ENCODE measurements around the gene OLR1. TPM values are rescaled to one million over a fixed set of nuclear protein-coding genes. Genes with fewer than 3 reads are reported as not detected.

Gene OLR1
- total and polyA plus RNA-seq, 2 donors (not counting 3 experiments of a cell fraction or from before 2014, with no cell fraction given) = not detected

- POLR2A ChIA-PET = no interaction called here
- dilution Hi-C loops (cut with MboI; ENCODE audit: extremely low pct_ligation_motif_present, low sequenced_read_pairs) (no loop called here), intact Hi-C loops (cut with micrococcal nuclease) (no loop called here)
- no peak for TF ChIP-seq GATA2 (IDR thresholded peaks at IDR 0.05; ENCODE audit: insufficient read depth, insufficient read length, low read depth, low read length)
- no peak for TF ChIP-seq FOS (IDR thresholded peaks at IDR 0.05; ENCODE audit: borderline replicate concordance, insufficient read depth, low read length)
- TF ChIP-seq MYC (IDR thresholded peaks at IDR 0.05; ENCODE audit: low read depth, low read length) = no peak
- TF ChIP-seq JUN (IDR thresholded peaks at IDR 0.05; ENCODE audit: borderline replicate concordance, insufficient read depth, insufficient read length, low read depth) = no peak
- TF ChIP-seq EZH2 (IDR thresholded peaks at IDR 0.05; ENCODE audit: borderline replicate concordance, low read depth, low read length, severe bottlenecking) = no peak
- TF ChIP-seq POLR2AphosphoS5 (IDR thresholded peaks at IDR 0.05; ENCODE audit: insufficient read depth, low read depth, low read length) = no peak
- no peak for TF ChIP-seq POLR2A (IDR thresholded peaks at IDR 0.05; ENCODE audit: low read depth, low read length)
- TF ChIP-seq CTCF (IDR thresholded peaks at IDR 0.05; ENCODE audit: extremely low read depth in 1 of 2, insufficient read depth in 1 of 2, low read depth in 1 of 2, low read length in 2 of 2) = no peak
- TF ChIP-seq MAX (IDR thresholded peaks at IDR 0.05; ENCODE audit: insufficient read depth, insufficient read length) = no peak
- CTCF ChIA-PET = interaction anchor here (3.3 kb wide), 1 partner anchor 33 kb away, joined by 11 read pairs; no protein-coding TSS in a partner anchor
- DNase-seq (ENCODE audit: low read depth, low spot score) (no peak), FAIRE-seq (no peak)
- no peak overlapping the region for H3K9ac ChIP-seq (replicated peaks; ENCODE audit: extremely low read depth, insufficient read depth, low read length)
- no peak overlapping the region for H2AFZ ChIP-seq (ENCODE audit: low read depth, low read length)
- no TSS peak for BruUV-seq (replicated peaks)
- no peaks in the 10 kb centered on the region for H3K4me1 ChIP-seq (ENCODE audit: control insufficient read depth, extremely low read depth, insufficient read depth, low read length)
- H3K27me3 ChIP-seq (ENCODE audit: control insufficient read depth in 2 of 2, insufficient read depth in 2 of 2, low read length in 2 of 2) = peaks cover 7 to 19% of the 10 kb centered on the region in 2 experiments
- no peaks in the 10 kb centered on the region for H3K79me2 ChIP-seq (ENCODE audit: control insufficient read depth, insufficient read depth, low read length)
- no peak overlapping the region for H3K4me3 ChIP-seq (replicated peaks in 1 of 3; ENCODE audit: insufficient read depth in 1 of 3, low read depth in 1 of 3, low read length in 3 of 3)
- H3K27ac ChIP-seq (ENCODE audit: insufficient read depth, low read depth, low read length) = no peak overlapping the region
- no peaks in the 10 kb centered on the region for H3K9me1 ChIP-seq (replicated peaks; ENCODE audit: control insufficient read depth, extremely low read depth, insufficient read depth, low read length)
- H3K4me2 ChIP-seq (ENCODE audit: insufficient read depth, low read length) = no peak overlapping the region
- no peaks in the 10 kb centered on the region for H4K20me1 ChIP-seq (replicated peaks; ENCODE audit: control insufficient read depth, extremely low read depth, insufficient read depth, low read length)
- H3K9me3 ChIP-seq (replicated peaks; ENCODE audit: control insufficient read depth, insufficient read depth, low read length) = no peaks in the 10 kb centered on the region
- no peaks in the 10 kb centered on the region for H3K36me3 ChIP-seq (ENCODE audit: control insufficient read depth in 2 of 2, extremely low read depth in 1 of 2, insufficient read depth in 2 of 2, low read length in 2 of 2)
Measured at GRCh38 chr12:10186299-10186698, 14.4 kb upstream of the OLR1 start.

Measured in endothelial cell of umbilical vein (primary cell).